Activated T-cell treated with anti-CD3 and anti-CD28 coated beads, Interleukin-2, amount 50 U/mL, for 1 hour (primary cell): ENCODE measurements around the gene RNF145.
"Not testable (repeated sequence)": the region's sequence is repeated elsewhere in the genome, so short reads cannot be mapped to it uniquely, and the experiment has no call there.

Source experiments
- DNase-seq: peaks from one replicate; pipeline ENCODE4 v3.0.0-alpha.2; 2020

Gene RNF145, protein sequence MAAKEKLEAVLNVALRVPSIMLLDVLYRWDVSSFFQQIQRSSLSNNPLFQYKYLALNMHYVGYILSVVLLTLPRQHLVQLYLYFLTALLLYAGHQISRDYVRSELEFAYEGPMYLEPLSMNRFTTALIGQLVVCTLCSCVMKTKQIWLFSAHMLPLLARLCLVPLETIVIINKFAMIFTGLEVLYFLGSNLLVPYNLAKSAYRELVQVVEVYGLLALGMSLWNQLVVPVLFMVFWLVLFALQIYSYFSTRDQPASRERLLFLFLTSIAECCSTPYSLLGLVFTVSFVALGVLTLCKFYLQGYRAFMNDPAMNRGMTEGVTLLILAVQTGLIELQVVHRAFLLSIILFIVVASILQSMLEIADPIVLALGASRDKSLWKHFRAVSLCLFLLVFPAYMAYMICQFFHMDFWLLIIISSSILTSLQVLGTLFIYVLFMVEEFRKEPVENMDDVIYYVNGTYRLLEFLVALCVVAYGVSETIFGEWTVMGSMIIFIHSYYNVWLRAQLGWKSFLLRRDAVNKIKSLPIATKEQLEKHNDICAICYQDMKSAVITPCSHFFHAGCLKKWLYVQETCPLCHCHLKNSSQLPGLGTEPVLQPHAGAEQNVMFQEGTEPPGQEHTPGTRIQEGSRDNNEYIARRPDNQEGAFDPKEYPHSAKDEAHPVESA

DNA sequence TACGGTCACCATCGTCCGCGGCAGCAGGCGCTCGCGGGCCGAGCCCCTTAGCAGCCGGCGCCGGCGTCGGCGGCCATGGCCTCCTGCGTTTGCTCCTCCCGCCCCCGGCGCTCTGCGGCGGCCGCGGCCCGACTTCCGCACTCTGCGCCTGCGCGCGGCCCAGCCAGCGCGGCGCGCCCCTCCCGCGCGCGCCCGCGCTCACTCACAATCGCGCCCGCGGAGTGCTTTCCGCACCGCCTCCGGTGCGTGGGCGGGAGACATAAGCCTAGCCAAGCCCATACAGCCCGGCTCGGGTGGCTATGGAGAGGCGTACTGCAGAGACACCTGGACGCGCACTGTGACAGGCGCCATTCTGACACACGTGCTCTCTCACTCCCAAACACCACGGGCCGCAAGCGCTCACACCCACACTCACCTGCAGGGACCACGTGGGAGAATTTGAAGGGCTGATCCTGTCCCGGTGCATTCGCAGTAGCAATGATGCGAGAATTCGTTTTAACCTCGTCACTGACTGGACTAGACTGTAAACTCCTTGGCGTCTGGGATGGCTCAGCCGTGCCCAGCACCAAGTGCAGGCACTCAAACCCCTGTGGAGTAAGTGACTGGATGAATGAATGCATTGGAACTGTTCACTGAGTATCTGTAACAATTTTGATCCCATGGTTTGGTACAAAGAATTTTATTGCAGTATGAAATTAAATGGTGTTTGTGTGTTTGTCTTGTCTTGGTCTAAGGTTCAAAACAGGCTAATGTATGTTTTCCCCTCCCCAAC is at the start of gene RNF145:
Gene RNF145 (minus strand): TSS at position 116 of the 772 bp plus-strand sequence. CDS start 5,936 bp downstream, outside the sequence.
- DNase-seq, result peak; percentile 96

DNA sequence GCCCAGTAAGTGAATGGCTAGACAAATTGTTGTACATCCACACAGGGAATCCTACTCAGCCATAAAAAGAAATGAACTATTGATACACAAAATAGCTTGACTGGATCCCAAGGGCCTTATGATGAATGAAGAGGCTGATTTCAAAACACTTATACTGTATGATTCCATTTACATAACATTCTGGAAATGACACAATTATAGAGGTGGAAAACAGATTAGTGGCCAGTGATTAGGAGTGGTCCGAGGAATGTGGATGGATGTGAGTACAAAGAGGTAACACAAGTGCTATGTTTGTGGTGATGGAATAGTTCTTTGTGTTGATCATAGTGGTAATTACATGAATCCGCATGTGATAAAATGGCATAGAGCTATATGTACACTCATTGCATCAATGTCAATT is 49.0 kb upstream of the RNF145 start:
- no peak for DNase-seq

DNA sequence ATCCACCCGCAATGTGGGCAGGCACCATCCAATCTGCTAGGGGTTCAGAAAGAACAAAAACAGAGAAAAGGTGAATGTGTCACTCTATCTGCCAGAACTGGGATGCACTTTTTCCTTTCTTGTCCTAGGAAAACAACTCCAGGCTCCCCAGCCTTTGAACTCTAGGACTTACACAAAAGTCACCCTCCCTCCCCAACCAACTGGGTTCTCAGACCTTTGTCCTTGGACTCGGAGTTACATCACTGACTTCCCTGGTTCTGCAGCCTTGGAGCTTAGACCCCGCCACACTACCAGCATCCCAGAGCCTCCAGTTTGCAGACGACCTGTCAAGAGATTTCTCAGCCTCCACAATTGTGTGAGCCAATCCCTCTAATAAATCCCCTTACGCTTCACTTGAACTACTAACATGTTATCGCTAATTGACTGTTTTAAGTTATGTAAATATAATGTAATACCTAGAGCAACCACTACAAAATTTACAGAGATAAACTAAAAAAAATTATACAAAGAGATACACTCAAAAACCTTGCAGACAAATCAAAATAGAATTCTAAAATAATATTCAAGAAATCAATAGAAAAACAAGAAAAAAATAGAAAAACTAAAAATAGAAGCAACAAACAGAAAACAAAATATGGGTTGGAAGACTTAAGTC is 48.4 kb upstream of the RNF145 start:
- DNase-seq, result no peak

DNA sequence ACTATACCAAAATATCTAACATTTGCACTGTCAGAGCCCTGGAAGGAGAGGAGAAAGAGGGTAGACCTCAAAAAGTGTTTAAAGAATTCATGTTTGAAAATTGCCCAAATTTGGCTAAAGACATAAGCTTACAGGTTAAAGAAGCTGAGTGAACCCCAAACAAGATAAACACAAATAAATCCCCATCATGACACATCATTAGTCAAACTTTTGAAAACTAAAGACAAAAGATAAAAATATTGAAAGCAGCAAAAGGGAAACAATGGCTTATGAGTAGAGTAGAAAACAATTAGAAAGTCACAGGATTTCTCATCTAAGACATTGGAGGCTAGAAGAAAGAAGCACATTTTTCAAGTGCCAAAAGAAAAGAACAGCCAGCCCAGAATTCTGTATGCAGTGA is 47.7 kb upstream of the RNF145 start:
- DNase-seq, result no peak

DNA sequence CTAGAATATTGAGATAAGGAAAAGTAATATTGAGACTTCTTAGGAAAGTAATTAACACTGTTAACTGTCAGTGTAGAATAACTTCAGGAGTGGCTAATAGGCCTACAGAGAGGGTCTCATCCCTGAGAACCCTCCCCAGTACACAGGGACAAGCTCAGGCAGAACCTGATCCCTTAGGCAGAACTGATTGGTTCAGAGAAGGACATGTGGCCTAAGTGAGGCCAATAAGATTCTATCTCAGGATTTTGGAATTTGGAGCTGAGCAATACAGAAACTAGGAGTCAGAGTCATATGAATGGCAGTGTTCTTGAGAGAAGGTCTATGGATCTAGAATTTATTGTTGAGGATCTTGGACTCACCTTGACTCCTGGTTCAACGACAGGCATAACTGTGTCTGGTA is 42.8 kb upstream of the RNF145 start:
- no peak for DNase-seq

DNA sequence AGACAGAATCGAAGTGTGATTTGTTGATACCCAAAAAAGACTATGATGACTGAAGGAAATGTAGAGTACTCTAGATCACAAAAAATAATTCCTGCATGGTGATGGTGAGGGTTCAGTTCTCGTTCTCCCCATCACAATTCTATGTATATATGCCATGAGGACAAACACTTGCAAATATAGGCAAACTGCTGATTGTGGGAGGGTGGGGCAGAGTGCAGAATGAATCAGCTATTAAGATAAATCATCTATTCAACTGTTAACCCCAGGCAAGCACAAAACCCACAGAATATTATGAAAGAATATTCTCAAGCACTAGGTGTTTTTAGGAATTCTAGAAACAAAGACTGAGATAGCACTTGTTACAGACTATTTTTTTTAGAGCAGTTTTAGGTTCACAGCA is 39.8 kb upstream of the RNF145 start:
- DNase-seq, result no peak

DNA sequence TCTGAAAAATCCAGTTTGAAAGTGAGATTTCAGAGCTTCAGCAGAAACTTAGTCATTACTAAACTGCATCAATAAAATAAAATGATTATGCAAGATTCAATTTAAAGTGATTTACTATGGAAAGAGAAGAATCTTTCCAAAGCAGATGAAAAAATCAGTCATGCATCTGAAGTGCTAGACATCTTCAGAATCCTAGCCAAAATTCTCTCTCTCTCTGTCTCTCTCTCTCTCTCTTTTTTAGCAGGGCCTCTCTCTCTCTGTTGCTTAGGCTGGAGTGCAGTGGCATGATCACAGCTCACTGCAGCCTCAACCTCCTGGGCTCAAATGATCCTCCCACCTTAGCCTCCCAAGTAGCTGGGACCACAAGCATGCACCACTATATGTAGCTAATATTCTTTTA is 35.5 kb upstream of the RNF145 start:
- no peak for DNase-seq

DNA sequence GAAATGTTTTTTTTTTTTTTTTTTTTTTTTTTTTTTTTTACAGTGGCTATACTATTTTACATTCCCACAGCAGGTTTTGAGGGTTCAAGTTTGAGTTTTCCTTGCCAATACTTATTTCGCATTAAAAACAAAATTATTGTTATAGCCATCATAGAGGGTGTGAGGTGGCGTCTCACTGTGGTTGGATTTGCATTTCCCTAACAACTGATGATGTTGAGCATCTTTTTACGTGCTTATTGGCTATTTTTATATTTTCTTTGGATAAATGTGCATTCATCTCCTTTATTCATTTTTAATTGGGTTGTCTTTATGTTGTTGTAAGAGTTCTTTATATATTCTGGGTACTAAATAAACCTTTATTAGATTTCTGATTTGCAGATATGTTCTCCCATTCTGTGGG is 34.8 kb upstream of the RNF145 start:
- DNase-seq, result no peak

DNA sequence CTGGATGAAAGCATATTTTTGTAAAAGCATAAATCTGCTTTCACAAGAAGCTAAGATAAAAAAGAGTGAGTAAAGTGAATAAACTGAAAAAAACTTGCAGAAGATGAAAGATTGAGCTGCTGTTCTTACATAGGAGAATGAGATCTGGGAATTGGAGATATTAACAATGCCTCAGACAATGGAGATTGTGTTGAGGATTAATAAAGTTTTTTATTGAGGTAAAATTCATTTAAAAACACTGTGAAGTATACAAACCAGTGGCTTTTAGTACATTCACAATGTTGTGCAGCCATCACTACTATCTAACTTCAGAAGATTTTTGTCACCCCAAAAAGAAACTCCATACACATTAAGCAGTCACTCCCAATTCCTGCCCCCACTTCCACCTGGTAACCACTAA is 34.0 kb upstream of the RNF145 start:
- DNase-seq, result no peak

DNA sequence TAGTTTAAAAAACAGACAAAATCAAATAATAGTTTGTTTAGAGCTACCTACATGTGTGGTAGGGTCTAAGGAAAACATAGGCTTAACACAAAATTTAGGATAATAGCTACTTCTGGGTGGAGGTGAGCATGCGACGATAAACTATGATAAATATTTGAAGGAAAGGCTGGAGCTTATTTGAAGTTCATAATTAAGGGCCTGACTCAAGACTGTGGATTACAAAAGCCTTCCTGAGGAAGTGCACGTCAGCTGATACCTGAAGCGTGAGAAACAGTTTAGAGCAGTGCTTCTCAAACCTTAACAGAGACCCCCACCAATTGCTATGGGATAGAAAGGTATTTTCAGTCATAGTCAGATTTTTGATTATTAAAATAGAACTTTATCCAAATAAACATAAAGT is 33.3 kb upstream of the RNF145 start:
- no peak for DNase-seq

DNA sequence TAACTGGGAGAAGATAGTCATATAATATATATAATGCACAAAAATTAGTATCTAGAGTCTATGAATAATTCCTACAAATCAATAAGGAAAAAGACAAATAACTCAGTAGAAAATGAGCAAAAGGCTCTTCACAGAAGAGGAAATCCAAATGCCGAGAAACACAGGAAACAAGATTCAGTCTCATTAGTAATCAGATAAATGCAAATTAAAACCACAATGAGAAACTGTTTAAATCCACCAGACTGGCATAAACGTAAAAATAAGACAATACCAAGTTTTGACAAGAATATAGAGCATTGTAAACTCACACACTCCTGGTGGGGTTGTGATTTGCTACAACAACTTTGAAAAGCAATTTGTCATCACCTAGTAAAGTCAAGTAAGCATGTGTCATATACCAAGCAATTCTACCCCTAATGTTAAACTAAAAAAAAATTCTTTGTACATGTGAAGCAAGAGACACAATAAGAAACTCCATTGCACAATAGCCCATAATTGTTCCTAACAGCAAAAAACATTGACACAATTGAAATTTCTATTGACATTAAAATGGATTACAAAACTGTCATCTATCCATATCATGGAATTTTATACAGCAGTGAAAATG is 32.7 kb upstream of the RNF145 start:
- DNase-seq, result no peak

DNA sequence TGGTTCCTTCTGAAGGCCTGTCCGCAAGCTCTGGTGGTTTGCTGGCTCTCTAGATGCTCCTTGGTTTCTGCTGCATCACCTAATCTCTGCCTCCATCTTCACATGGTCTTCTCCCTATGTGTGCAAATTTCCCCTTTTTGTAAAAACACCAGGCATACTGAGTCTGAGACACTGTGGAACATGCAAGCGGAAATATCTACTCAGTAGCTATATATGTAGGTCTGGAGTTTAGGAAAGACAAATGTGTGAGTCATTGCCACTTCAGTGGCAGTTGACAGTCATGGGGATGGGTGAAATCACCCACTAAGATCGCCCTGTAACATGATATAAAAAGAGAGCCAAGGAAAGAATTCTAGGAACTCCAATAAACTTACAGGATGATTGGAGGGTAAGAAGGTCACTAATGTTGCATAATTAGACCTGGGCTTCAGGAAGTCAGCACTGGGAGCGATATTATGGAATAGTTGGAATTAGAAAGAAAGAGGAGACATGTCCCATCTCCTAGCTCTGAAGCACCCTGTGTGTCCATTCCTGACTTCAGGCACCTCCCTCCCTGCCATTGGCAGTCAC is 31.0 kb upstream of the RNF145 start:
- no peak for DNase-seq

DNA sequence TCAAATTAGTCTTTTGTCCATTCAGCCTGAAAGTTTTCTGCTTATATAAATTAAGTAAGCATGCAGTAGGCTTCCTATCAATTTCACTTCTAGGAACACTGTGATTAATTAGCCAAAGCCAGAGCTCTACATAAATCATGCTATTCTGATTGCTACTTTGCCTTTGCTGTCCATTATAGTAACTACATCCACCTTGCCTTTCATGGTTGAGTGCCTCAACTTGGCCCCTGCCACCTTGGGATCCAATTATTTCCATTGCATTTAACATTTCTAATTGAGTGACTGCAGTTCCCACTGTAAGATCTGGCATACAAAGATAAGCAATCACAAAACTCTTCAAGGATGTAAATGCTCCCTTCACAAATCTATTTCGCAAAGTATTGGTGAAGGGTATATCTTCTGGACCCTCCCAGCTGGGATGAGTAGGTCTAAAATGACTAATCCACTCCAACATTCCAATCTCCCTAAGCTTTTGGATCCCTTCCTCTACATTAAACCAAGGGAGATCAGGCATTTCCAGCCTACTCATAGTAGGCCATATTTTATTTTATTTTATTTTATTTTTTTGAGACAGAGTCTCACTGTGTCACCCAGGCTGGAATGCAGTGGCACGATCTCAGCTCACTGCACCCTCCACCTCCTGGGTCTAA is 26.6 kb upstream of the RNF145 start:
- not testable (repeated sequence) for DNase-seq

DNA sequence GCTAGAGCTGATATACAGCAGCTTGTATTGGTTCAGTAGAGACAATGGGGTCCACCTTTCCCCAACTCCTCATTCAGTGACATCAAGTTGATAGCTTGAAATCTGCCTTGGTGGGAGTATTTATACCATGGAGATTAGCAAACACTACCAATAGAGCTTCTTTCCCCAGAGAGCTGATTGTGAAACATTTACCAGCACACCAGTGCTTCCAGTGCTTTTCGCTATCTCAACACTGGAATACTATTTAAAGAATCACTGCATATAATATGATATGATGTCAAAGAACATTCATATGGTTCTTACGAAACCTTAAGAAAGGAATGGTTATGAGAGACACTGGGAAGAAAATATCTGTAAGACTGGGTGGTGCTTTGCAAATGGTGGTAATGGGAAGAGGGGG is 21.8 kb upstream of the RNF145 start:
- DNase-seq, result no peak

DNA sequence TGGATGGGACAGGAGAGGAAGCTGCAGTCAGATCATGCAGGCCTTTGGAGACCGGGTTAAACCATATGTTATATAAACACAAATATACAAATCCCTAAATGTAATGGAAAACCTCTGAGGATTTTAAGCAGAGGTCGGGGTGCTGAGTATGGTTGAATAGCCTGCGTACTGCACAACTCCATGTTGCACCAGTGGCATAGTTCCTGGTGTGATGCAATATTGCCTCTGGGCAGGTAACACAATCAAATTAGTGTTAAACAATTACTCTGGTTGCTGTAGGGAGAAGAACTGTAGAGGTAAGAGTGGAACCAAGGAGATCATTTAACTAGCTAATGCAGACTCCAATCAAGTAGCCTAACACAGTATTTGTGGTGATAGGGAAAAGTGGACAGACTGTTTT is 21.3 kb upstream of the RNF145 start:
- DNase-seq, result no peak

DNA sequence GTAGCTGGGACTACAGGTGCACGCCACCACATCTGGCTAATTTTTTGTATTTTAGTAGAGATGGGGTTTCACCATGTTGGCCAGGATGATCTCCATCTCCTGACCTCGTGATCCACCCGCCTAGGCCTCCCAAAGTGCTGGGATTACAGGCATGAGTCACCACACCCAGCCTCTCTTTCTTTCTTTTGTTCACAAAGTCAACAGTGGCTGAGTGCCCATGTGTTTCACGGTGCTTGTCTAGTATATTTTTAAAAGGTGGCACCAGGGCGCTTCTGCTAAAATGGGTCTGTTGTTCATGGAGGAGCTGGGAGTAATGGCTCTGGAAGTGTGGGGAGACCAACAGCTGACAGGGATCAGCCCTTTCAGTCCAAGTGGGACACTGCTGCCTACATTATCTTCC is 18.7 kb upstream of the RNF145 start:
- not testable (repeated sequence) for DNase-seq

DNA sequence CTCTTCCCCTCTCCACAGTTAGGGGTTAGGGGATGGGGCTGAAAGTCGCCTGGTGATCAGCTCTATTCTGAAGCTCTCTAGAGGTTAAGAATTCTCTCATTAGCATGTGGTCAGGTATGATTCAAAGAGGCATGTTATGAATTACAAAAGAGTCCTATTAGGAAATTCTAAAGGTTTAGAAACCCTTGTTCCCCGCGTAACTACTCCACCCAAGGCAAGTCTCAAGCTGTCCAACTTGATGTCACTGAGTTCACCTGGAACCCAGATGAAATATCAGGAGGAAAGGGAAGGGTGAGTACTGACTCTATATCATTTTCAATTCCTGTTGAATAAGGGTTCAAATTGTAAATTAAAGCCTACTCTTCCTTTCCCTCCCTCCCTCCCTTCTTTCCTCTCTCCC is 18.1 kb upstream of the RNF145 start:
- no peak for DNase-seq

DNA sequence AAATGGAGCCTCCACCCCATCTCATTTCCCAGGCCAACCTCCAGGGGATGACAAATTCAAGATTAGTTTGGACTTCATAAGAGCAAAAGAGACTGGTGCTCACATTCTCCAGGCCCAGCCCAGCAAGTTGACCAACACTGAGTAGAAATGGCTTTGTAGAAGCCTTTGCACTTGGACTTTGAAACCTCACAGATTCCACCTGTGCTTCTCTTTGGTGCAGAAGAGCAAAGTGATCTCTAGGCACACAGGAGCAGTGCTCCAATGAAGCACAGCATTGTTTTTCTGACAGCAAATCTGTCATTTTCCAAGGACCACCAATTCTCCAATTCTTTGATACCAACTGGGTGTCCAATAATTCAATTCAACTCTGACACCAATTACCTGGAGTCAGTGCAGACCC is 17.1 kb upstream of the RNF145 start:
- DNase-seq, result no peak

DNA sequence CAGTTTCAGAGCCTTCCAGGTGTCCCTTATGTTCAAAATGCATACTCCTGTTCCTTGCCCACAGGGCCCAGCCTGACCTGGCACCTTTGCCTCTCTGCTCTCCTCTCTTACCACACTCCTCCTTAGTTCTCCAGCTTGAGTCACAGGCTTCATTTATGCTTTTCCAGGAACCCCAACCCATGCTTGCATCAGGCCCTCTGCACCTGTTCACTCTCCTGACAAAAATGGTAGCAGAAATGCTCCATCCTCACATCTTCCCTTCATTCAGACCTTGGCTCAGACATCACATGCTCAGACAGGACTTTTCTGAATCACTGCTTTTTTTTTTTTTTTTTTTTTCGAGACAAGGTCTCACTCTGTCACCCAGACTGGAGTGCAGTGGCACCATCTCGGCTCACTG is 15.1 kb upstream of the RNF145 start:
- no peak for DNase-seq

DNA sequence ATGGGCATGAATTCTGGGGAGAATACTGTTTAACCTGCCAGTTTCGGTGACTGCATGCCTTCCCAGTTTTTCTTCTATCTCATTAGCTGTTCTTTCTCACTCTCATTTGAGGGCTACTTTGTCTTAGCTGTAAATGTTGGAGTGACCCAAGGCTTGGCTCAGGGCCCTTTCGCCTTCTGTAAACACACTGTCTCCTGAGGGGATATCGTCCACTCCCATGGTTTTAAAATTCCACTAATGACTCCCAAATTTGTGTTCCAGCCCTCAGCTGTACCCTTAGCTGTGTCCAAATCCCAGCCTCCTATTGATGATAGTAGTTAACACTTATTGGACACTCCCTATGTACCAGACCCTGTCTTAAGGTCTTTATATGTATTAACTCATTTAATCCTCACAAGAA is 14.1 kb upstream of the RNF145 start:
- no peak for DNase-seq

DNA sequence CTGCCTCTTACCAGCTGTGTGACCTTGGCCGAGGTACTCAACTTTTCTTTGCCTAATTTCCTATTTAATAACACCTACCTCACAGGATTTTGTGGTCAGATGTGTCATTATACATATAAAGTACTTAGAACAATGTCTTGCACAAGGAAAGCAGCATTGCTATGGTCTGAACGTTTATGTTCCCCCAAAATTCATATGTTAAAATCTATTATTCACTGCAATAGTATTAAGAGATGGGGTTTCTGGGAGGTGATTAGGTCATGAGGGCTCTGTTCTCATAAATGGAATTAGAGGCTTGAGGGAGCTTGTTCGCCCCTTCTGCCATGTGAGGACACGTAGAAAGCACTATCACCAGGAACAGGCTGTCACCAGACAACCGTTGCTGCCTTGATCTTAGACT is 10.9 kb upstream of the RNF145 start:
- no peak for DNase-seq

DNA sequence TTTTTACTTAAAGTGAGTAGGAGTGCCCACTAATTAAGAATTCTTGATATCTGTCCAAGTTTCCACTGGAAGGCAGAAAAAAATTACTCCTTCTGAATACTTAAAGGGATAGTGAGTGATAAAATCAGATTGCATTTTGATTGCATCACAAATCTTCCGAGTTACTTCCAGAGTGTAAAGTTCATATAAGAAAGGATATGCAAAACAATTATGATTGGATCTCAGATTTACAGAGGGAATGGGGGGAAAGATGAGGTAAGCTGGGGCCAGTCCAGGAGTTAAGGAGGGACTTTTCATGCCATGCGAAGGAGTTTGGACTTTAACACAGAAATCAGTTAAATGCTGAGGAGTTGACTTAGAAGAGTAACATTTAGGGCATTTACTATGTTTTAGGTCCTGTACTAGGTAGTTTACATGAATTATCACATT is 9.3 kb upstream of the RNF145 start:
- no peak for DNase-seq
